Renal cortical epithelial cell (primary cell): ENCODE data around the gene AGAP6. TPM values are rescaled to one million over a fixed set of nuclear protein-coding genes. Genes with fewer than 3 reads are reported as not detected.
"Not testable (repeated sequence)": the region's sequence is repeated elsewhere in the genome, so short reads cannot be mapped to it uniquely, and the experiment has no call there.

Experiments used
- DNase-seq: peaks from one replicate; pipeline ENCODE4 v3.0.0-alpha.2; 2011; ENCODE audit warnings: low read depth
- total RNA-seq: library from RNA; depleted of rRNA; stranded (reverse); fragments of >200 nt; gene quantifications from 2 replicates; pipeline ENCODE4 v1.2.3, GENCODE V29; 2014

AGAP6 gene
- total RNA-seq, result 1.0 and 3.6 TPM in 2 replicates

- not testable (repeated sequence) for DNase-seq
Observed at GRCh38 chr10:49988376-49988775, at the start of gene AGAP6. AGAP6 (plus strand) TSS chr10:49988406; CDS start chr10:49988716, 310 bp downstream.

GRCh38 chr10:49941447-49942338, 46.5 kb upstream of the AGAP6 start, which contains the start of the genes PARG and TIMM23B:
PARG (minus strand) TSS chr10:49942027; CDS start chr10:49941725, 302 bp downstream.
TIMM23B (plus strand) TSS chr10:49942053; CDS start chr10:49942195, 142 bp downstream.
- peak; percentile 60 for DNase-seq

GRCh38 chr10:49942339-49942705, 45.9 kb upstream of the AGAP6 start:
- peak; percentile 6 for DNase-seq

GRCh38 chr10:49943607-49944006, 44.6 kb upstream of the AGAP6 start:
- not testable (repeated sequence) for DNase-seq

- DNase-seq, result not testable (repeated sequence)
Observed at GRCh38 chr10:49948142-49948541, 40.1 kb upstream of the AGAP6 start.

- not testable (repeated sequence) for DNase-seq
Observed at GRCh38 chr10:49948737-49949136, 39.5 kb upstream of the AGAP6 start.

GRCh38 chr10:49952006-49952405, 36.2 kb upstream of the AGAP6 start:
- DNase-seq, result not testable (repeated sequence)

- not testable (repeated sequence) for DNase-seq
Observed at GRCh38 chr10:49953122-49953521, 35.1 kb upstream of the AGAP6 start.

GRCh38 chr10:49970331-49970857, 17.8 kb upstream of the AGAP6 start:
- not testable (repeated sequence) for DNase-seq

GRCh38 chr10:49971466-49971865, 16.7 kb upstream of the AGAP6 start:
- DNase-seq, result not testable (repeated sequence)

- DNase-seq, result not testable (repeated sequence)
Observed at GRCh38 chr10:49972094-49972493, 16.1 kb upstream of the AGAP6 start.

GRCh38 chr10:49977756-49978155, 10.4 kb upstream of the AGAP6 start:
- not testable (repeated sequence) for DNase-seq

GRCh38 chr10:49987207-49987606, 999 bp upstream of the AGAP6 start:
- not testable (repeated sequence) for DNase-seq

GRCh38 chr10:49995321-49995720, 7.1 kb downstream of the AGAP6 start:
- DNase-seq, result not testable (repeated sequence)

GRCh38 chr10:50014024-50014423, 25.8 kb downstream of the AGAP6 start:
- DNase-seq, result not testable (repeated sequence)

- DNase-seq, result not testable (repeated sequence)
Observed at GRCh38 chr10:50015596-50016220, 27.5 kb downstream of the AGAP6 start.

- not testable (repeated sequence) for DNase-seq
Observed at GRCh38 chr10:50016926-50017325, 28.7 kb downstream of the AGAP6 start.

- not testable (repeated sequence) for DNase-seq
Observed at GRCh38 chr10:50017646-50018045, 29.4 kb downstream of the AGAP6 start.

- DNase-seq, result not testable (repeated sequence)
Observed at GRCh38 chr10:50019279-50019678, 31.1 kb downstream of the AGAP6 start.

GRCh38 chr10:50020451-50021024, 32.3 kb downstream of the AGAP6 start:
- DNase-seq, result not testable (repeated sequence)

GRCh38 chr10:50021646-50022045, 33.4 kb downstream of the AGAP6 start:
- DNase-seq, result no peak
